Activated naive CD8-positive, alpha-beta T cell (primary cell): ENCODE measurements around the gene HRAS.
A peak's percentile ranks its signal among the peaks of the same experiment; 100 is the strongest.
"Not testable (repeated sequence)": the region's sequence is repeated elsewhere in the genome, so short reads cannot be mapped to it uniquely, and the experiment has no call there.

Experiments used
- H3K27ac Mint-ChIP-seq: one replicate; pipeline ENCODE4 v1.8.0; 2021; ENCODE audit warnings: mixed read lengths
- H3K27me3 Mint-ChIP-seq: one replicate; pipeline ENCODE4 v1.8.0; 2021; ENCODE audit warnings: mixed read lengths
- H3K36me3 Mint-ChIP-seq: one replicate; pipeline ENCODE4 v1.8.0; 2021; ENCODE audit warnings: mixed read lengths
- H3K4me1 Mint-ChIP-seq: one replicate; pipeline ENCODE4 v1.8.0; 2021; ENCODE audit warnings: low read depth, mixed read lengths
- H3K4me3 Mint-ChIP-seq: one replicate; pipeline ENCODE4 v1.8.0; 2021; ENCODE audit warnings: mild to moderate bottlenecking, mixed read lengths
- H3K9me3 Mint-ChIP-seq: one replicate; pipeline ENCODE4 v1.8.0; 2021; ENCODE audit warnings: low read depth, mixed read lengths

Gene HRAS

DNA sequence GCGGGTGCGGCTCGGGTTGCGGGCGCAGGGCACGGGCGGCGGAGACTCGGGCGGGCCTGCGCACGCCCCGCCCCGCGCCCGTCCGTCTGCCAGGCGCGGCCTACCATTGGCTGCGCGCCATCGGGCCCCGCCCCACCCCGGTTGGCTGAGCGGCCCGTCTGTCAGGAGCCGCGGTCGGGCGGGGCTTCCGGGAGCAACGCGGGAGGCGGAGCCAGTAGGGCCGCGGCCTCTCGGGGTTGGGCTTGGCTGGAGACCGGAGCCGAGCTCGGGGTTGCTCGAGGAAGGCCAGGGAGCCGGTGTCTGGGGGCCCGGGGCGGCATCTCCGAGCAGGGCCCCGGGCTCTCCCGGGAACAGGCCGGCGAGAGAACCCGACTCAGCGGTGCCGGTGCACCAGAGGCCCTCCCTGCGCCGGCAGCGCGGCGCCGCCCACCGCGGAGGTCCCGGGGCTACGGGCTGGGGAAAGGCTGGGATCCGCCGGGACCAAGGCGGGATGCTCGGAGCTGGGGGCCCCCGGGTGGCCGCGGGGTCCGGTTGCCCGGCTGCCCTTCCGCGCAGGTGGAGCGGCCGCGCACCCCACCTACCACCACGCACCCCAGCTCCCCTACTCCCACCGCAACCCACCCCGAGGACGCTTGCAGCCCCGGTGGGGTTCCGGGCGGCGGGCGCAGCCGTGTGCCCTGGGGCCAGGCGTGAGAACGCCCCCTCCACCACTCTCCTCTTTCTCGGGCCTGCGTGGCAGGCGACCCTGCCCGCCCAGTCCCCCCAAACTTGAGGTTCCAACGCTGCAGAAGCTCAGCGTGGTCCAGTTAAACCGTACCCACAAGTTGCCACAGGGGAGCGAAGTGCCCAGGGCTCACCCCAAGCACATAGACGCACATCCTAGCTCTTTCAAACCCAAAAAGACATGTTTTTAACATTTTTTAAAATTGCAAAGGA is at the start of gene HRAS:
Gene HRAS, minus strand, starts transcription at position 58 of the 936 bp plus-strand sequence.
- H3K27me3 Mint-ChIP-seq: no peaks in the 10 kb centered on the region
- H3K4me1 Mint-ChIP-seq: peaks cover 12% of the 10 kb centered on the region
- peak within 1 kb of the TSS; percentile 94 for H3K4me3 Mint-ChIP-seq
- no peaks in the 10 kb centered on the region for H3K9me3 Mint-ChIP-seq
- peak within 1 kb of the TSS; percentile 91 for H3K27ac Mint-ChIP-seq
- no peaks in the 10 kb centered on the region for H3K36me3 Mint-ChIP-seq

DNA sequence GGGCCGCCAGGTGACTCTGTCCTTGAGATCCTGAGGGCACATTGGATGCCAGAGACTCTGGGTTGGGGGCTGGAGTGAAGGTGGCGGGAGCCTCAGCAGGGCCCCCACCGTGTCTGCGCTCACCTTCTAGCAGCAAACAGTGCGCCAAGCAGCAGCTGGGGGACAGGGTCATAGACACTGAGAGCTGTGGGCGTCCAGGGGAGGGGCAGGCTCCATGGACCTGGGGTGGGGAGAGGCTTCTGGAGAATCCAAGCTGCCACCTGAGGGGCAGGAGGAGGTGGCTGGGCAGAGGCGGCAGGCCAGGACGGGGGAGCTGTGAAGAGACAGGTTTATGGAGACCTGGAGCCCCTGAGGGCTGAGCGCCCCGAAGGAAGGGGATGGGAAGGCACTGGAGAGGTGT is 48.9 kb upstream of the HRAS start:
- H3K4me1 Mint-ChIP-seq: peaks cover 40% of the 10 kb centered on the region
- H3K27me3 Mint-ChIP-seq: no peaks in the 10 kb centered on the region
- H3K36me3 Mint-ChIP-seq: peaks cover 2% of the 10 kb centered on the region
- H3K27ac Mint-ChIP-seq: no peak overlapping the region
- H3K9me3 Mint-ChIP-seq: no peaks in the 10 kb centered on the region
- no peak overlapping the region for H3K4me3 Mint-ChIP-seq

DNA sequence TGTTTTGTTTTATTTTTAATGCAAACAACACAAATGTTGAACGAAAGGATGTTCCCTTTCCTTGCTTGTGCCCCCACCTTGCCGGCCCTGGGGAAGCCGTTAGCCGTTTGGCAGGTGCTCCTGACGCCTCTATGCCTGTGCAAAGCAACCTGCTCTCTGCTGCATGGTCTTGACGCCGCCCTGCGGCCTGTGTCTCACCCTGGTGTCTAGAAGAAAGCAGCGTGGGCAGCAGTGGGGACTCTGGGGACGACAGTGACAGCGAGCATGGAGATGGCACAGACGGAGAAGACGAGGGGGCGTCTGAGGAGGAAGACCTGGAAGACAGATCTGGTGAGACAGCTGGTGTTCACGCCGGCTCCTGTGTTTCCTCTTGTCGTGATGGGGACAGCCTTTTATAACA is 46.4 kb upstream of the HRAS start:
- Mint-ChIP-seq H3K4me3 (no peak overlapping the region), H3K9me3 (no peaks in the 10 kb centered on the region), H3K27ac (no peak overlapping the region), H3K36me3 (no peaks in the 10 kb centered on the region), H3K4me1 (peaks cover 45% of the 10 kb centered on the region), H3K27me3 (no peaks in the 10 kb centered on the region)

DNA sequence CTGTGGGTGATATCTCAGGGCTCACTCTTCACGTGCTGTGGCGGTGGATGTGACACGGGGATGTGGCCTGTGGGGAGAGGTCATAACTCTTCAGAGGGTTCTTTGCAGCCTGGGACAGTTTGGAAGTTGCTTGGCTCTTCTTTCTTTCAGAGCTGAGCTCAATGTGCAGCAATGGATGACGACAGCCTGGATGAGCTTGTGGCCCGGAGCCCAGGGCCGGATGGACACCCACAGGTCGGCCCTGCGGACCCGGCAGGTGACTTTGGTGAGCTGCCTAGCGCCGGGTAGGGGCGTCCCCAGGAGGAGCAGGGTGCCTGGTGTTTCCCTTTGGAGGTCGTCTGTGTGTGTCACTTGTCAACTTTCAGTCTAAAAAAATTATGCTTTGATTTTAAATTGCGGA is 46.0 kb upstream of the HRAS start:
- no peaks in the 10 kb centered on the region for H3K27me3 Mint-ChIP-seq
- H3K4me3 Mint-ChIP-seq: no peak overlapping the region
- no peaks in the 10 kb centered on the region for H3K9me3 Mint-ChIP-seq
- peaks cover 42% of the 10 kb centered on the region for H3K4me1 Mint-ChIP-seq
- H3K36me3 Mint-ChIP-seq: no peaks in the 10 kb centered on the region
- no peak overlapping the region for H3K27ac Mint-ChIP-seq

DNA sequence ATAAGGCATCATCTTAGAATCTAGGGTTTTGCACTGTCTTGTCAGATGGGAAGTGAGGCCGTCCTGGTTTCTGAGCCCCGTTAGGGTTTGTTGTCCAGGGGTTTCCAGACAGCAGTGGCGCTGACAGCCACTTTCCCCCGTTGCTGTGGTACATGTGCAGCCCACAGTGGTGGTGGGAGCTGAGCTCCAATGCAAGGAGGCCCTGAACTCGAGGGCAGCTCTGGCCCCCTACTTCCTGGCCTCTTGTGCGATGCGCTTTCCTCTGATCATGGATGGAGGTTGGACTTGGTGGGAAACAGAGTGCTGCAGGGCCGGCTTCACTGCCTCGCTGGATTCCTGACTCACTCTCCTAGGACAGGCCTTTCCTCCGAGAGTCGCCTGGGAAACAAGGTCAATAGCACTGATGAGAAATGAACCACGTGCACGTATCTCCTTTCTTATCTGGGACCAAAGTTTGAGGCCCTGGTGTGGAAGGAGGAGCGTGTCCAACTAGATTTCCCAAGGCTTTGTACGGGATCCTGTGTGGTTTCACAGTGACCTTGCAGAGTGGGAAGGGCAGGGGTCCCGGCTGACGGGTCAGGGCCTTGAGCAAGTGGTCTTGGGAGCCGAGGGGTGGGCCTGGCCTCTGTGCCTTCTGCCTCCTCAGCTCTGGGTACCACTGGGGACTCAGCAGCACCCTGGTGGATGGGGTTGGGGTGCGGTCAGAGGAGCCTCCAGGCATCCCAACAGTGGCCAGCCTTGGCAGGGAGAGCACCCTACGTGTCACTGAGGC is 44.6 kb upstream of the HRAS start:
- peak overlapping the region; percentile 70 for H3K4me3 Mint-ChIP-seq
- H3K27me3 Mint-ChIP-seq: no peaks in the 10 kb centered on the region
- H3K4me1 Mint-ChIP-seq: peaks cover 40% of the 10 kb centered on the region
- no peaks in the 10 kb centered on the region for H3K36me3 Mint-ChIP-seq
- H3K9me3 Mint-ChIP-seq: no peaks in the 10 kb centered on the region
- H3K27ac Mint-ChIP-seq: no peak overlapping the region

DNA sequence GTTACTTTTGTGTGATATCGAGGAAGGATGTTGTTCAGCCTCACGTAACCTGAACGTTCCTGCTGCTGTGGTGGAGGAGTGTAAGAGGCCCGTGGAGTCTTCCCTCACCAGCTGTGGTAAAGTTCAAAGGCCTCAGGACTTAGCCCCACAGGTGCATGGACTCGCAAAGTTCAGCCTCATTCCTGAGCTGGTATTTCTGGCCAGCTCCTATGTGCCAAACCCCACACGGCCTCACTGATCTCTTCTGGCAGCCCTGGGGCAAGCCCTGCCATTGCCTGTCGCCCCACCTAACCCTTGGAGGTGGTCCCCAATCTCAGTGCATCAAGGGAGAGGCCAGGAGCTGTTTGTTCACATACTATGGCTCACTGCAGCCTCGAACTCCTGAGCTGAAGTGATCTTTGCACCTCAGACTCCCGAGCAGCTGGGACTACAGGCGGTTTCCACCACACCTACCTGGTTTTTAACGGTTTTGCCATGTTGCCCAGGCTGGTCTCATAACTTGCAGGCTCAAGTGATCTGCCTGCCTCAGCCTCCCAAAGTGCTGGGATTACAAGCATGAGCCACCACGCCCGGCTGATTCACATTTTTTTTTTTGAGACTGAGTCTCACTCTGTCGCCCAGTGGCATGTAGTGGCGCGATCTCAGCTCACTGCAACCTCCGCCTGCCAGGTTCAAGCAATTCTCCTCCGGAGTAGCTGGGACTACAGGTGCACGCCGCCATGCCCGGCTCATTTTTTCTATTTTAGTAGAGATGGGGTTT is 43.1 kb upstream of the HRAS start:
- Mint-ChIP-seq H3K4me1 (peaks cover 50% of the 10 kb centered on the region), H3K27ac (peak overlapping the region; percentile 28), H3K4me3 (peak overlapping the region; percentile 93), H3K9me3 (no peaks in the 10 kb centered on the region), H3K36me3 (no peaks in the 10 kb centered on the region), H3K27me3 (no peaks in the 10 kb centered on the region)

DNA sequence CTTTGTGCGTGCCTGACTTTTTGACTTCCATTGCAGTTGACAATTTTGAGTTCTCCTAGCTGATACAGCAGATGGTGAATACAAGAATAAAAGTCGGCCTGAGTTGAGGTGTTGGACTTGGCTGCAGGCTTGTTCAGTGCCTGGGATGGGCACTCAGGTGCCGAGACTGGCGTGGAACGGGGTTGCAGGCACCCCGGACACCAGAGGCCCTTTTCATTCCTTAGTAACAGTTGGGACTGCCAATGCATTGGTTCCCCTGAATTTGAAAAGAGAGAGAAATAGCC is 42.2 kb upstream of the HRAS start:
- H3K36me3 Mint-ChIP-seq: no peaks in the 10 kb centered on the region
- peak overlapping the region; percentile 81 for H3K27ac Mint-ChIP-seq
- no peaks in the 10 kb centered on the region for H3K9me3 Mint-ChIP-seq
- H3K27me3 Mint-ChIP-seq: no peaks in the 10 kb centered on the region
- H3K4me1 Mint-ChIP-seq: peaks cover 50% of the 10 kb centered on the region
- peak overlapping the region; percentile 93 for H3K4me3 Mint-ChIP-seq

DNA sequence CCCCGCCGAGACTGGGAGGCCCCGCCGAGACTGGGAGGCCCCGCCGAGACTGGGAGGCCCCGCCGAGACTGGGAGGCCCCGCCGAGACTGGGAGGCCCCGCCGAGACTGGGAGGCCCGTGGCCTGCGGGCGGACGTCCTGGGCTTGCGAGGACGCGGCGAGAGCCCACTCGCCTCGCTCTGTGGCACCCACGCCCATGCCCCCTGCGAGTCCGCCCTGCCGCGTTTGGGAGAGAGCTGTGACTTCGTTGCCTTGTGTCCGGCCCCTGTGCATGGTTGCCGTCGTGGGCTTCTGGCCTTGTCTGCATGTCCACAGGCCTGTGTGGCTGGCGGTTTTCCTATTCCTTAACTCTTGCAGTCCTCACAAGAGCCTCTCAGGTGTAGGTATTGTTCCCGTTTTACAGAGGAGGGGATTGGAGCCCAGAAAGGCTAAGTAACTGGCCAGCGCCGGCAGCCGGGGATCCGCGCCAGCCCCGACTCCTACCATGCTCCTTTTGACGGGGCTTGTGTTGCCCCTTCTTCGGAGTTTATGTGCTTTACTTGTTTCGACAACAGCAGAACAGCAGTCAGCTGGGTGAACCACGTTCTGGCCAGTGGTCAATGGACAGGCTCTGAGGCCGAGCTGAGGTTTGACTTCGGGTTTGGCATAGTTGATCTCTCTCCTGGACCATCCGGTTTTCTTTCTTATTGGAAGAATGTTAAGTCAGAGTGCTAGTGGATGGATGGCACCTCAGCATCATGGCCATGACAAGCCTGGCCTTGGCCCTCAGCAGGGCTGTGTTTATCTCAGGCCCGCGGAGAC is 41.6 kb upstream of the HRAS start:
- Mint-ChIP-seq H3K27me3 (no peaks in the 10 kb centered on the region), H3K36me3 (no peaks in the 10 kb centered on the region), H3K4me3 (peak overlapping the region; percentile 93), H3K27ac (peak overlapping the region; percentile 81), H3K9me3 (no peaks in the 10 kb centered on the region), H3K4me1 (peaks cover 50% of the 10 kb centered on the region)

DNA sequence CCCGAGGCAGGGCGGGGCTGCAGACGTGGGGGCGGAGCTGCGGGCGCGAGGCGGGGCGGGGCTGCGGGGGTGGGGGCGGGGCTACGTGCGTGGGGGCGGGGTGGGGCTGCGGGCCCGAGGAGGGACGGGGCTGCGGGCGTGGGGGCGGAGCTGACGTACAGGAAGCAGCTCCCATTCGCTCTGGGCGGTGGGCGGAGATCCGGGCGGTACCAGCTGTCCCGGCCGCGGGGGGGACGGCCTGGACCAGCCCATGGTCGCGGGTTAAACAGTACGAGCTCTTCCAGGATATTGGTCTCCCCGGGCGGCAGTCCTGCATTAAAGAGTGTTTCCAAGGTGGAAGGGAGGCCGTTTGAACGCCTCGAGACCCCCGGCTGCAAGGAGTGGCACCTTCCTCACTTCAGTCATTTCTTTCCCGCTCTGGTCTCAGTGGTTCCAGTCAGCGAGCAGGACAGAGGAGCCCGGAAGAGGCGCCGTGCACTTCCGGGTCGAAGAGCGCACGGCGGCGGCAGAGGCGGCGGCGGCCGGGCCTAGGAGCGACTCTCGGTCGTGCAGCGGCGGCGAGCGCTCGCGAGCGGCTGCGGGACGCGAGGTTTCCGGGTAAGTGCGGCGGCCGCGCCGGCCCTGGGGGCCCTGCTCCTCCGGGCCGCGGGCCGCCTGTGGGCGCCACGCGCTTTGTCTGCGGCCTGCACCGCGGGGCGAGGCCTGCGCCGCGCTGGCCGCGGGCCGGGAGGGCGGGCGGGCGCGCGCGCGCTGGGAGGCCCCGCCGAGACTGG is 40.8 kb upstream of the HRAS start, which contains the start of gene PHRF1:
Gene PHRF1, plus strand, starts transcription at position 475 of the 773 bp plus-strand sequence. CDS start 5,043 bp downstream, outside the sequence.
- Mint-ChIP-seq H3K27ac (peak within 1 kb of the TSS; percentile 100), H3K9me3 (no peaks in the 10 kb centered on the region), H3K36me3 (no peaks in the 10 kb centered on the region), H3K4me1 (peaks cover 47% of the 10 kb centered on the region), H3K4me3 (peak within 1 kb of the TSS; percentile 96), H3K27me3 (no peaks in the 10 kb centered on the region)

DNA sequence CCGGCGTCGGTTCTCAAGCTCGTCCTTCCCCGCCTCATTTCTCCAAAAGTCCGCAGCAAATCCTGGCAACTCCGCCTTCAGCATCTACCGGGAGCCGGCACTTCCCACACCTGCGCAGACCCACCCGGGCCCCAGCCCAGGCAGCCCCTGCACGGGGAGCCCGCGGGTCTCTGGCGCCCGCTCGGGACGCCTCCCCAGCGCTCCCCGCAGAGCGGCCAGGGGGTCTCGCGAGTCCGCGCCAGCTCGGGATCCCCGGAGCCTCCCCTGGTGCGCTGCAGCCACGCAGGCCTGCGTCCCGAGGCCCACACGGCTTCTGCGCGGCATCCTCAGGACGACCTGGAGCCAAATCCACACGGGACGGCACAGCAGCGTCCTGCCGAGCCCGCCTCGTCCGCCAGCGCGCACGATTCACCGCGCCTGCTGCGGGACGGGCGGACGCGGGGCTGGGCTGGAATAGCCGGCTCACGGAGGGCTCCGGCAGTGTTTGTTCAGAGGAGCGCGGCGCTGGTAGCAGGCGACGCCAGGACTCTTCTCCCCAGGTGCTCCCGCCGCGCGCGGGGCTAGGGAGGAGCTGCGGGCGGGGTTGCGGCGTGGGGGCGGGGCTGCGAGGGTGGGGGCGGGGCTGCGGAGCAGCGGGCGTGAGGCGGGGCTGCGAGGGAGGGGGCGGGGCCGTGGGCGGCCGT is 40.1 kb upstream of the HRAS start:
- H3K36me3 Mint-ChIP-seq: no peaks in the 10 kb centered on the region
- peak overlapping the region; percentile 86 for H3K4me3 Mint-ChIP-seq
- peaks cover 42% of the 10 kb centered on the region for H3K4me1 Mint-ChIP-seq
- H3K27me3 Mint-ChIP-seq: no peaks in the 10 kb centered on the region
- H3K27ac Mint-ChIP-seq: peak overlapping the region; percentile 35
- H3K9me3 Mint-ChIP-seq: no peaks in the 10 kb centered on the region

DNA sequence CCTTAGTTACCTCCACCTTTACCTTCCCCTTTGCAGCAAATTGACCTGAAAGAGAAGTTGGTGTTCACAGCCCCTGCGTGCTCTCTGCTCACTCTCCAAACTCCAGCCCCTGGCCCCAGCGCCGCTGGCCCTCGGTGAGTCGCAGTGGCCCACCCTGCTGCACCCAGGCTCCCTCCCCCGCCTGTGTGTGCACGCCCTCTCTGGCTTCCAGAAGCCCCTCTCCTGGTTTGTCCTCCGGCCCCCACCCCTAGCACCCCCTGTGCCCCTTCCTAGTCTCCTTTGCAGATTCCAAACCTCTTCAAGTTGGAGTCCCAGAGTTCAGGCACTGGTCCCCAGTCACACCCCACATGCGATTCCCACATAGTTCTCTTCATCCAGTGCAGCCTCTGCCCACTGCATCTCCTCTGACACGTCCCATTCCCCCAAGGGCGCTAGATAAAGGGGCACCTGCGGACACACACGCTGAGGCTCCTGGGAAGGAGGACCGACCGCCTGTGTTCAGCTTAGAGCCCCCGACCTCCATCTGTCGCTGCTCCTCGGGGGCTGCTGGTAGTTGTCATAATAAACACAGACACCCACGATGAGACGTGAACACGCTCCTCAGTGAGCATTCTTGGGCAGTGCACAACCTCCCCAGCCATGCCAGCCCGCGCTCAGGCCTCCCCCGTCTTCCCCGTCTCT is 39.4 kb upstream of the HRAS start:
- H3K4me1 Mint-ChIP-seq: peaks cover 37% of the 10 kb centered on the region
- H3K4me3 Mint-ChIP-seq: peak overlapping the region; percentile 86
- H3K36me3 Mint-ChIP-seq: no peaks in the 10 kb centered on the region
- H3K27ac Mint-ChIP-seq: peak overlapping the region; percentile 35
- H3K27me3 Mint-ChIP-seq: no peaks in the 10 kb centered on the region
- H3K9me3 Mint-ChIP-seq: no peaks in the 10 kb centered on the region

DNA sequence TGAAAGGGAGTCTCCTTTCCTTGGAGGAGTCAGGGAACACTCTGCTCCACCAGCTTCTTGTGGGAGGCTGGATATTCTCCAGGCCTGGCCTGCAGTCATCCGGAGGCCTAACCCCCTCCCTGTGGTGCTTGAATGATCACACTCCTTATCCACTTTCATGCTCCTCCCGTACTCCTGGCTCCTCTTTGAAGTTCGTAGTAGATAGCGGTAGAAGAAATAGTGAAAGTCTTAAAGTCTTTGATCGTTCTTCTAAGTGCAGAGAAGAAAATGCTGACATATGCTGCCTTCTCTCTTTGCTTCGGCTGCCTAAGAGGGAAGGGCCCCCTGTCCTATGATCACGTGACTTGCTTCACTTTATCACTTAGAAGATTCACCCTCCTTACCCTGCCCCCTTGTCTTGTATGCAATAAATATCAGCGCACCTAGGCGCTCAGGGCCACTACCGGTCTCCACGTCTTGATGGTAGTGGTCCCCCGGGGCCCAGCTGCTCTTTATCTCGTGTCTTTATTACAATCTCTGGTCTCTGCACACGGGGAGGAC is 38.7 kb upstream of the HRAS start:
- H3K36me3 Mint-ChIP-seq, H3K27me3 Mint-ChIP-seq, H3K27ac Mint-ChIP-seq, H3K9me3 Mint-ChIP-seq: not testable (repeated sequence)
- Mint-ChIP-seq H3K4me1 (peaks cover 30% of the 10 kb centered on the region), H3K4me3 (peak overlapping the region; percentile 86)
